ENCODE measurements around the gene CLSTN3.

CLSTN3 gene

GRCh38 chr12:7189398-7190267 lies 59.5 kb downstream of the CLSTN3 start, which contains the start of gene PEX5 (continued):
- TF ChIP-seq SP3 (tag by site-specific recombination; IDR thresholded peaks at IDR 0.05) (peak; percentile 61), ZNF610 (tag by site-specific recombination; IDR thresholded peaks at IDR 0.05; ENCODE audit: borderline replicate concordance) (peak; percentile 44; the same call in 1 of the 2 replicates), ZNF792 (tag by site-specific recombination; IDR thresholded peaks at IDR 0.05) (no peak), GLIS1 (tag by site-specific recombination; IDR thresholded peaks at IDR 0.05) (peak; percentile 97), KLF7 (tag by site-specific recombination; IDR thresholded peaks at IDR 0.05; ENCODE audit: borderline replicate concordance) (no peak), ZNF777 (tag by site-specific recombination; IDR thresholded peaks at IDR 0.05; ENCODE audit: borderline replicate concordance) (peak; percentile 86), PRDM10 (tag by site-specific recombination; IDR thresholded peaks at IDR 0.05) (peak; percentile 53; the same call in 1 of the 2 replicates), ZBTB11 (tag by site-specific recombination; conservative IDR thresholded peaks at IDR 0.05; ENCODE audit: low read depth) (peak; percentile 65), ZNF335 (tag by site-specific recombination; conservative IDR thresholded peaks at IDR 0.05) (peak; percentile 71), SP2 (tag by site-specific recombination; IDR thresholded peaks at IDR 0.05) (peak; percentile 58), KLF9 (tag by site-specific recombination; IDR thresholded peaks at IDR 0.05; ENCODE audit: low read depth) (peak; percentile 10; the same call in 1 of the 2 replicates), ZBTB26 (tag by site-specific recombination; optimal IDR thresholded peaks at IDR 0.05) (peak; percentile 54), ZNF23 (tag by site-specific recombination; IDR thresholded peaks at IDR 0.05; ENCODE audit: borderline replicate concordance) (no peak), ZNF660 (tag by site-specific recombination; IDR thresholded peaks at IDR 0.05) (0 out of 2 replicates have a peak, but pooled peaks have one; percentile 7), ZNF791 (tag by site-specific recombination; IDR thresholded peaks at IDR 0.05) (no peak), ZBTB20 (tag by site-specific recombination; IDR thresholded peaks at IDR 0.05) (peak; percentile 49; the same call in 1 of the 2 replicates), ZNF561 (tag by site-specific recombination; IDR thresholded peaks at IDR 0.05; ENCODE audit: borderline replicate concordance) (no peak), ZNF398 (tag by site-specific recombination; IDR thresholded peaks at IDR 0.05) (peak; percentile 18; the same call in 1 of the 2 replicates)

All from HEK293 (cell line).